Skin of body (tissue), 2 donors: Measurements from ENCODE around the gene STUM. TPM values are rescaled to one million over a fixed set of nuclear protein-coding genes. Genes with fewer than 3 reads are reported as not detected.

Source experiments
- DNase-seq: peaks from one replicate; lab custom pipeline; 2025; lab: John Stamatoyannopoulos, UW
- total RNA-seq: library from RNA; depleted of rRNA; stranded (reverse); fragments of >200 nt; gene quantifications from one replicate; pipeline ENCODE4 v1.2.3, GENCODE V29; 2014

Gene STUM
- total RNA-seq, 1 donor from 2014 or later, result 2.4 TPM

DNA sequence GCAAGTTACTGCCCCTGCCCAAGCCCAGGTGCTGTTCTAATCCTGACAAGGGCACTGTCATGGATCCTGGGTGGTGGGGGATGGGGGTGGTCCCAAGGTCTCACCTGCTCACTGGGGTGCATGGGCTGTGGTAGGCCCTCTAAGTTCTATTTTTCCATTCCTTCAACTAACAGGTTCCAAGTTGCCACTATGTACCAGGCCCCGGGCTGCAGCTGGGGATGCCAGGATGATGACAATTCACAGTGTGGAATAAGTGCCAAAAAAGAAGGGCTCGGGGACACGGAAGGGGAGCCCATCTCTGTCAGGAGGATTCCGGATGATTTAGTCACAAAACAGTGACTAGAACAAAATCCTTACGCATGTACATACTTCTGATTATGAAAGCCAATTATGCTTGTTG lies 76.0 kb downstream of the STUM start:
- no peak for DNase-seq

- no peak for DNase-seq
Observed at GRCh38 chr1:226625326-226625725, 76.8 kb downstream of the STUM start.

GRCh38 chr1:226625832-226626576 lies 77.4 kb downstream of the STUM start:
- no peak for DNase-seq

DNA sequence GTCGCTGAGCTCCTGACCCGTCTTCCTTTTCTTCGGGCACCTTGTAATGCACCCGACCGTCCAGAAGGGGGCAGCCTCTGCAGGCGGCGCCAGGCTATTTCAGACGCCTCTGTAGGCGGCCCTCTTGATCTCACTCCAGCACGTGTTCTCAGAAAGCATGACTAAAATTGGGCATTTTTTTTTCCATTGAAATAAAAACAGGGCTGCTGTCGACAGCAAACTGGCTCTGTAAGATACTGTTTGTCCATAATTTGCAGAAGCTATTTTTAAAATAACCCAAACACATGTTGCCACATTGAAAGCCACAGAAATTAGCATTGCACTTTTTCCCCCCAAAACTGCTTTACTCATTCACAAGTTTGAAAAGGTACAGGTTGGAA lies 78.0 kb downstream of the STUM start:
- peak; percentile 63 for DNase-seq

GRCh38 chr1:226627050-226627755 lies 78.6 kb downstream of the STUM start:
- DNase-seq, result no peak

GRCh38 chr1:226627924-226628611 lies 79.5 kb downstream of the STUM start:
- DNase-seq, result no peak

GRCh38 chr1:226628612-226629155 lies 80.1 kb downstream of the STUM start:
- DNase-seq, result peak; percentile 10

DNA sequence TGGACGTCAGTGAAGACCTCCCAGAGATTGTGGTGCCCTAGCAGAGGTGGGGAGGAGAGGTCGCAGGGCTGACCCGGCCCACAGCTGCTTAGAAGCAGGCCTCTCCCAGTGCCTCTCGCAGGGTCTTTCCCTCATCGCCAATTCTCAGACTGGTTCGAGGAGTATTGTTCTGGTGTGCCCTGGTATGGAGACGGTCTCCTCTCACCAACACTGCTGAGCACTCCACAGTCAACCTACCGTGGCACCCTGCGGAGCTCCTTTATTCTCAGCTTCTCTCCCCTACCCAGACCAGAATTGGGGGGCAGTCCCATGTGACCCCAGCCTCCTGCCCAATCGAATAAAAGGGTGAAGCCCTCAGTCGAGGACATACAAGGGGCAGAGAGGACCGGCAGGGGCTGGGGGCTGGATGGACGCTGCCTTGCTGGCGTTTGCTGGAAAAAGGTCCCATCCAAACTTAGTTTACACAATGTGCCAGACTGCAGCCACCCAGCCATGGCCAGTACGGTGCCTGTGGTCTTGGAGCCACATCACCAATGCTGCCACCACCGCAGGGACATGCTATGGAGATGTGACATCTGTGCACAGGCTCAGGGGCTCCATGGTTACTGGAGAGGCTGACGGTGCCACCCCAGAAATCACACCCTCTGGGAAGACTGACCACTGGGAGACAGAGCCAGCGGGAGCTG lies 80.8 kb downstream of the STUM start:
- no peak for DNase-seq

DNA sequence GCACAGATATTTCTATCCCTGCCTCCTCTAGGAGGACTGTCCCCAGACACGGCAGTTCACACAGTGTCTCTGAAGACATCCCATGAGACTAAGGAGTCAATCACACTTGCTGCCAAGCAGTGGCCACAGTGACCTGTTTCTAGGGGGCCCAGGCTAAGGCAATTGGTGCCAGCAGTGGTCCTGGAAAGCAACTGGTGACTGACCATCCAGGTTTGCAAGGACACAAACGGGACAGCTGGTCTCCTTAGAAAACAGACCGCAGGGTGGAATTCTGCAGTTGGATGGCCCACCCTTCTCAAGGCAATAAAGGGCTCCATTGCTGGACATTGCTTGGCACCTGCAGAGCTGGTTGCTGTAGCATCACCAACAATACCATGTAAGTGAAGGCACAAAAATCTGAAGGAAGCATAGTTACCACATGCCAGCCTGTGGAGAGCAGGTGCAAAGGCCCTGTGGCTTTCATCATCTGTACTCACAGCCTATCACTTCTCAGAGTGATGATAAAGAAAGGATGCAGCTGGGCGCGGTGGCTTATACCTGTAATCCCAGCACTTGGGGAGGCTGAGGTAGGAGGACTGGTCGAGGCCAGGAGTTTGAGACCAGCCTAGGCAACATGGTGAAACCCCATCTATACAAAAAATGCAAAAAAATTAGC lies 81.5 kb downstream of the STUM start:
- no peak for DNase-seq

- no peak for DNase-seq
Observed at GRCh38 chr1:226630592-226630991, 82.0 kb downstream of the STUM start.

- no peak for DNase-seq
Observed at GRCh38 chr1:226631229-226632000, 82.9 kb downstream of the STUM start.

DNA sequence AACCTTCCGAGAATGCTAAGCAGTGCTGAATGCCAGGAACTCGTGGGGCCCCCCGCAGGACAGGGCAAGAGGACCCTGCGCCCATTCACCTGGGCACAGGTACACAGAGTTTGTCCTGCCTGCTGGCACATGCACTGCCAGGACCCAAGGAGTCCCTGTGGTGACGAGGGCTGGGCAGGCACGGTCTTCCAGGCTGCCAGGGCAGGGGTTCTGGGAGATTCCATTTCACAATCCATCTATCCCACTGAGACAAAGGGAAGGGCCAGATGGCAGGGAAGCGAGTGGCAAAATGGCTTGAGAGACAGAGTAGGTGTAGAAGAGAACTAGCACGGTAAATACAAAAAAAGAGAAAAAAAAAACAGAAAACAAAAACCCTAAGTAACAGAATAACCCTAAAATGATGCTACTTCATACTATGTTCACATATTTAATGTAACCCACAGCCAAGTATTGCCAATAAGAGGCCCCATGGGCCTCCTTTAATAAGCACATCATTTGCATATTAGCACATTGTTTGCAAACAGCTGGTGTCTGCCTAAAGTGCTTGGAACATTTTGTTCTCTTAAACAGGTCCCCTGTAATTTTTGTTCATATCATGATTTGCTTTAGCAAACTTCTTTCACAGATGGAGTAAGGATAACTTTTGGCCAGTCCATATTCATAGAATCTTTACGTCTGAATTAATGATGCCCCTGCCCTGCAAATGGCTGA lies 83.8 kb downstream of the STUM start:
- peak; percentile 22 for DNase-seq

- DNase-seq, result no peak
Observed at GRCh38 chr1:226632922-226633351, 84.4 kb downstream of the STUM start.

DNA sequence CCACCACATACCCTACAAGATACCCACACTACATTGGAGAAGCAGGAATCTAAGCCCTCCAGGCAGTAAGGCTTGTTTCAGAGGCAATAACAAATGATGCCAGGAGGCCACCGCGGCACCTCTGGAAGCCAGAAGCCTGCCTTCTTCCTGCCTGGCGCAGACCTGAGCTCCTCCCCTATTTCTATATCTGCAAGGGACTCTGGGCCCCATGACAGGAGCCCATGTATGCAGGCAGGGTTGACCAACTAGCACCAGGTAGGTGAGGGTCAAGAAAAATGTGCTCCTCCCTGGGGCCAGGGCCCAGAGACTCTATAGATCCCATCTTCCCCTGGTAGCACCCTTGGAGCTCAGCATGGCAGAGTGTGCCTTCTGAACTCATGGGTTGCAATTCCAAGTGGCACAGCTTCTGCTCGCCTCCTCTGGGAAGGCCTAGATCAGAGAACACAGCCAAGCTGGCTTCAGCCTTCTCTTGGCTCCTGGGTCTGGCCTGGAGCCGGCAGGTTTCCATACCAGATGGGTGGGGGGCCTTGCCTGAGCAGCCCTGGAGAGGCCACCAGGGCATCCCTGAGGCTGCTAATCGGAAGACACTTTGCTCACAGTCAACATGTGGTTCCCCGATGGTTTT lies 85.1 kb downstream of the STUM start:
- DNase-seq, result no peak

DNA sequence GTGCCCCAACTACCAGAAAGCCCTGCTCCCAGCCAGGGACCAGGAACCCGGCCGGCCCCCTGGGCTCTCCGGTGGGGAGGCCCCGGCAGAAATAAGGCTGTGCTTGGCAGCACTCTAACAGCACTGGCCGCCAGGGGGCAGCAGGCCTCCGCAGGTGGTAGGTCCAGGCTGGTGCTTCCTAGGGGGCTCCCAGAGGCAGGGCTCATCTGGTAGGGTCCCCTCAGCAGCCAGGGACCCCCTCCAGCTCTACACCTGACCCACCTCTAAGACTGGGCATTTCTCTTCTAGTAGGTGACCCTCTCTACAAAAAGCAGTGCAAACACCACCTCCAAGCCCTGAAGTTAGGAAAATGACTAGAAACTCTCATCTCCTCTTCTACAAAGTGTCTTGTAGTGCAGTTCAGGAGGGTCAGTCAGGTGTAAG lies 85.6 kb downstream of the STUM start:
- DNase-seq, result peak; percentile 34

GRCh38 chr1:226634611-226635246 lies 86.2 kb downstream of the STUM start:
- DNase-seq, result no peak

- DNase-seq, result no peak
Observed at GRCh38 chr1:226635456-226635941, 86.9 kb downstream of the STUM start.

DNA sequence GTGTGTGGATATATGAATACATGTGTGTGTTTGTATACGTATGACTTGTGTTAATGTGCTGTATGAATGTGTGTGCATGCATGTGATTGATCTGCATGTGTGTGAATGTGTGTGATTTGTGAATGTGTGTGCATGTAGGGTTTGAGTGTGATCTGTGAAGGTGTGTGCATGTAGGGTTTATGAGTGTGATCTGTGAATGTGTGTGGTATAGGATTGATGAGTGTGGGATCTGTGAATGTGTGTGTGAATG lies 88.2 kb downstream of the STUM start:
- DNase-seq, result no peak
